ENCODE measurements around the gene PIP. TPM values are rescaled to one million over a fixed set of nuclear protein-coding genes. Genes with fewer than 3 reads are reported as not detected.

Gene PIP
- total RNA-seq, 4 donors from 2014 or later, result not detected

GRCh38 chr7:143181349-143181748 is 49.5 kb downstream of the PIP start:
- no peak for DNase-seq
- in situ Hi-C loops (cut with MboI; ENCODE audit: low pct_ligation_motif_present in 1 of 4, low pct_unique_long_range_greater_than_20kb in 1 of 4, low sequenced_read_pairs in 3 of 4) (no loop called here), intact Hi-C loops (cut with DNase I; ENCODE audit: low total_unique reads) (no loop called here)
- TF ChIP-seq POLR2A (IDR thresholded peaks at IDR 0.05) (no peak), CTCF (IDR thresholded peaks at IDR 0.05) (no peak), EP300 (IDR thresholded peaks at IDR 0.05; ENCODE audit: low read depth) (no peak)
- Histone ChIP-seq H3K4me3 (no peak overlapping the region), H3K27ac (no peak overlapping the region), H3K4me1 (no peaks in the 10 kb centered on the region), H3K27me3 (no peaks in the 10 kb centered on the region), H3K9me3 (peaks cover 0 to 15% of the 10 kb centered on the region in 2 donors), H3K36me3 (no peaks in the 10 kb centered on the region)
- WGBS, 2 donors (ENCODE audit: low coverage in 1 of 2), result 52 to 66% methylated on average over 2 of the region's 2 CpGs

GRCh38 chr7:143183024-143183423 is 51.1 kb downstream of the PIP start, which contains the start of gene TAS2R39:
Gene TAS2R39, plus strand, starts transcription at chr7:143183419. Its CDS starts 0 bp downstream, at chr7:143183419.
- 67 to 80% methylated on average over 3 of the region's 3 CpGs for WGBS, 2 donors (ENCODE audit: low coverage in 1 of 2)
- in situ Hi-C loops (cut with MboI; ENCODE audit: low pct_ligation_motif_present in 1 of 4, low pct_unique_long_range_greater_than_20kb in 1 of 4, low sequenced_read_pairs in 3 of 4), result no loop called here
- intact Hi-C loops (cut with DNase I; ENCODE audit: low total_unique reads), result no loop called here

GRCh38 chr7:143185551-143185950 is 53.7 kb downstream of the PIP start:
- H3K36me3 ChIP-seq, result no peaks in the 10 kb centered on the region
- no peaks in the 10 kb centered on the region for H3K9me3 ChIP-seq
- in situ Hi-C loops (cut with MboI; ENCODE audit: low pct_ligation_motif_present in 1 of 4, low pct_unique_long_range_greater_than_20kb in 1 of 4, low sequenced_read_pairs in 3 of 4), result no loop called here
- H3K27me3 ChIP-seq, result no peaks in the 10 kb centered on the region
- no peak overlapping the region for H3K4me3 ChIP-seq
- TF ChIP-seq EP300 (IDR thresholded peaks at IDR 0.05; ENCODE audit: low read depth), result no peak
- no peak for DNase-seq
- 65 to 75% methylated on average over 1 of the region's 1 CpG for WGBS, 2 donors (ENCODE audit: low coverage in 1 of 2)
- no peaks in the 10 kb centered on the region for H3K4me1 ChIP-seq
- H3K27ac ChIP-seq, result no peak overlapping the region
- intact Hi-C loops (cut with DNase I; ENCODE audit: low total_unique reads), result no loop called here

More at GRCh38 chr7:143183024-143183423, 51.1 kb downstream of the PIP start, which contains the start of gene TAS2R39:
- H3K9me3 ChIP-seq, result peaks cover 0 to 3% of the 10 kb centered on the region in 2 donors
- no peak for DNase-seq
- no peaks in the 10 kb centered on the region for H3K27me3 ChIP-seq
- no peak for TF ChIP-seq POLR2A (IDR thresholded peaks at IDR 0.05)
- no peak for TF ChIP-seq POLR2AphosphoS5 (IDR thresholded peaks at IDR 0.05)
- TF ChIP-seq CTCF (IDR thresholded peaks at IDR 0.05), result no peak
- TF ChIP-seq EP300 (IDR thresholded peaks at IDR 0.05; ENCODE audit: low read depth), result no peak
- H3K36me3 ChIP-seq, result no peaks in the 10 kb centered on the region
- no peak within 1 kb of the TSS for H3K27ac ChIP-seq
- H3K4me3 ChIP-seq, result no peak within 1 kb of the TSS
- H3K4me1 ChIP-seq, result no peaks in the 10 kb centered on the region

GRCh38 chr7:143188994-143189393 is 57.1 kb downstream of the PIP start:
- in situ Hi-C loops (cut with MboI; ENCODE audit: low pct_ligation_motif_present in 1 of 4, low pct_unique_long_range_greater_than_20kb in 1 of 4, low sequenced_read_pairs in 3 of 4), result no loop called here
- Histone ChIP-seq H3K27ac (no peak overlapping the region), H3K36me3 (no peaks in the 10 kb centered on the region), H3K9me3 (no peaks in the 10 kb centered on the region), H3K4me3 (no peak overlapping the region), H3K4me1 (no peaks in the 10 kb centered on the region), H3K27me3 (no peaks in the 10 kb centered on the region)
- TF ChIP-seq POLR2AphosphoS5 (IDR thresholded peaks at IDR 0.05) (no peak), POLR2A (IDR thresholded peaks at IDR 0.05) (no peak), CTCF (IDR thresholded peaks at IDR 0.05) (no peak), EP300 (IDR thresholded peaks at IDR 0.05; ENCODE audit: low read depth) (no peak)
- WGBS, 2 donors (ENCODE audit: low coverage in 1 of 2), result 47 to 77% methylated on average over 2 to 6 of the region's 6 CpGs
- intact Hi-C loops (cut with DNase I; ENCODE audit: low total_unique reads), result no loop called here
- DNase-seq, result no peak

Other genes with a start within 250 kb of the PIP start
- gene TRPV6, start 246.3 kb upstream of the PIP start, total RNA-seq, result 1 to 10 TPM in 1 of 4 donors, under 1 TPM in 1, not detected in 2; 0.14 to 2.9 TPM
- not detected for gene TRPV5, start 198.3 kb upstream of the PIP start, total RNA-seq
- not detected for gene LLCFC1, start 192.6 kb upstream of the PIP start, total RNA-seq
- gene KEL, start 169.7 kb upstream of the PIP start, total RNA-seq, result under 1 TPM in 1 of 4 donors, not detected in 3; 0.37 TPM
- gene OR9A2, start 104.9 kb upstream of the PIP start, total RNA-seq, result not detected
- not detected for gene OR6V1, start 79.7 kb upstream of the PIP start, total RNA-seq
- gene TAS2R39, start 51.3 kb downstream of the PIP start, total RNA-seq, result not detected
- not detected for gene TAS2R40, start 90.0 kb downstream of the PIP start, total RNA-seq
- gene GSTK1, start 131.4 kb downstream of the PIP start, total RNA-seq, result 100 to 1,000 TPM; 333 to 472 (median 376) TPM
- 100 to 1,000 TPM in 1 of 4 donors, 10 to 100 TPM in 3; 46.4 to 127 (median 52.2) TPM for gene TMEM139, start 152.9 kb downstream of the PIP start, total RNA-seq
- gene CASP2, start 156.3 kb downstream of the PIP start, total RNA-seq, result 10 to 100 TPM; 13.5 to 38.9 (median 17.6) TPM
- gene CLCN1, start 184.0 kb downstream of the PIP start, total RNA-seq, result not detected
- gene FAM131B, start 230.6 kb downstream of the PIP start, total RNA-seq, result 10 to 100 TPM in 1 of 4 donors, 1 to 10 TPM in 3; 2.2 to 33.4 (median 4.7) TPM
- gene ZYX, start 249.3 kb downstream of the PIP start, total RNA-seq, result 100 to 1,000 TPM in 2 of 4 donors, 10 to 100 TPM in 2; 45.2 to 217 (median 110) TPM